K562 (cell line): ENCODE results near the gene EIF4E. TPM values are rescaled to one million over a fixed set of nuclear protein-coding genes. Genes with fewer than 3 reads are reported as not detected.

Source experiments
- AFF4 ChIP-seq: sonication (generic); formaldehyde crosslinking; IDR thresholded peaks from 2 replicates; pipeline ENCODE4 v1.8.0; 2023; ENCODE audit warnings: mild to moderate bottlenecking, missing genetic modification reagents
- ARID1B ChIP-seq: fragments of 450-650 bp; IDR thresholded peaks from 2 replicates; pipeline ENCODE4 v1.6.1; 2016; ENCODE audit warnings: antibody characterized with exemption, mild to moderate bottlenecking, inconsistent platforms
- ARID2 ChIP-seq: fragments of 450-650 bp; IDR thresholded peaks from 2 replicates; pipeline ENCODE4 v1.6.1; 2017; ENCODE audit warnings: antibody characterized with exemption, mild to moderate bottlenecking
- ARNT ChIP-seq, 2 experiments: fragments of 450-650 bp; IDR thresholded peaks; 2 replicates each; pipeline ENCODE4 v1.6.1; 2016; ENCODE audit warnings: mild to moderate bottlenecking in 1 of 2
- CEBPB ChIP-seq: fragments of 450-650 bp; IDR thresholded peaks from 2 replicates; pipeline ENCODE4 v1.6.1; 2016; ENCODE audit warnings: missing genetic modification characterization, missing compliant biosample characterization
- DIDO1 ChIP-seq: fragments of 450-650 bp; IDR thresholded peaks from 2 replicates; pipeline ENCODE4 v1.6.1; 2016; ENCODE audit warnings: low read depth, missing biosample characterization, missing genetic modification characterization
- FOXP4 ChIP-seq: sonication (generic); formaldehyde crosslinking; IDR thresholded peaks from 2 replicates; pipeline ENCODE4 v1.8.0; 2022; ENCODE audit warnings: mild to moderate bottlenecking, missing genetic modification reagents, borderline replicate concordance
- MLLT1 ChIP-seq, 2 experiments: fragments of 450-650 bp; IDR thresholded peaks; 2 replicates each; pipeline ENCODE4 v1.6.1; 2016
- NFATC3 ChIP-seq: fragments of 450-650 bp; IDR thresholded peaks from 2 replicates; pipeline ENCODE4 v1.6.1; 2017; ENCODE audit warnings: mild to moderate bottlenecking
- PRDM10 ChIP-seq: fragments of 450-650 bp; IDR thresholded peaks from 2 replicates; pipeline ENCODE4 v1.6.1; 2018; ENCODE audit not compliant: partially characterized antibody
- RBBP5 ChIP-seq: fragments of 200-600 bp; sonication (generic); IDR thresholded peaks from 2 replicates; pipeline ENCODE4 v1.6.1; 2012; ENCODE audit warnings: borderline replicate concordance, mild to moderate bottlenecking, low read length, control low read depth, inconsistent platforms; ENCODE audit not compliant: insufficient read depth, poor library complexity, severe bottlenecking
- VEZF1 ChIP-seq: fragments of 200-800 bp; sonication (Bioruptor generic); IDR thresholded peaks from 2 replicates; pipeline ENCODE4 v1.6.1; 2017; ENCODE audit warnings: missing genetic modification characterization, missing compliant biosample characterization
- YBX1 ChIP-seq: fragments of 450-650 bp; IDR thresholded peaks from 2 replicates; pipeline ENCODE4 v1.7.1; 2016; ENCODE audit warnings: mild to moderate bottlenecking
- ZEB2 ChIP-seq: fragments of 450-650 bp; IDR thresholded peaks from 2 replicates; pipeline ENCODE4 v1.6.1; 2016
- ZFX ChIP-seq: sonication (generic); formaldehyde crosslinking; IDR thresholded peaks from 2 replicates; pipeline ENCODE4 v1.8.0; 2022; ENCODE audit warnings: mild to moderate bottlenecking, missing genetic modification reagents, moderate library complexity
- ZNF134 ChIP-seq: fragments of 250-450 bp; sonication (Bioruptor Pico); conservative IDR thresholded peaks from 2 replicates; pipeline ENCODE4 v1.4.0; 2020
- ZNF174 ChIP-seq: fragments of 250-450 bp; sonication (Bioruptor Pico); IDR thresholded peaks from 2 replicates; pipeline ENCODE4 v1.4.0; 2020; ENCODE audit warnings: mild to moderate bottlenecking
- polyA plus RNA-seq, 8 experiments: library from polyadenylated mRNA; depleted of rRNA in 4 of 8; stranded (reverse) in 5 of 8; unstranded in 3 of 8; fragments of >200 nt; fragmentation: Nextera tagmentation in 2 of 8; fragmentation: Illumina TruSeq in 1 of 8; extraction: Ambion mirVana in 2 of 8; extraction: Trizol in 1 of 8; gene quantifications; 2 replicates each; pipeline versions ENCODE4 v1.2.1 to v1.2.3, GENCODE V29; 2011 to 2014; ENCODE audit warnings: inconsistent platforms in 1 of 8, missing spikeins in 1 of 8
- total RNA-seq, 7 experiments: library from RNA; depleted of rRNA in 6 of 7; stranded (reverse); fragments of >200 nt in 6 of 7; fragmentation: Illumina TruSeq in 2 of 7; extraction: Trizol in 2 of 7; gene quantifications; 2 replicates each; pipeline versions ENCODE4 v1.2.1 to v1.2.3, GENCODE V29; 2011 to 2021; ENCODE audit warnings: low replicate concordance in 1 of 7

EIF4E gene
- total and polyA plus RNA-seq, 9 of the 15 experiments (the other 6 are each of a cell fraction or from before 2014, with no cell fraction given): 164 to 489 (median 179) TPM

GRCh38 chr4:98951710-98952109 is 22.8 kb upstream of the EIF4E start (continued):
- TF ChIP-seq PRDM10 (no peak), VEZF1 (CRISPR knock-in tag) (no peak), ZEB2 (no peak), RBBP5 (no peak), AFF4 (CRISPR knock-in tag) (no peak), FOXP4 (CRISPR knock-in tag) (no peak), ZNF174 (CRISPR knock-in tag) (no peak), MLLT1 (IDR thresholded peaks at IDR 0.05) (0 out of 4 replicates have a peak, but pooled peaks of 1 of the 2 experiments have one; percentile 21), CEBPB (tag) (peak; percentile 90), ARID1B (peak; percentile 48), DIDO1 (tag) (0 out of 2 replicates have a peak, but pooled peaks have one; percentile 28), ZFX (CRISPR knock-in tag) (no peak; the same call in 1 of the 2 replicates), ARNT (IDR thresholded peaks at IDR 0.05) (no peak), ZNF134 (CRISPR knock-in tag) (no peak), NFATC3 (no peak), YBX1 (no peak), ARID2 (no peak)
